IPS-11a (cell line): ENCODE data around the gene RPL27A.

Source experiments
- H3K4me3 ChIP-seq: one replicate; pipeline ENCODE4 v1.5.1; 2013; ENCODE audit warnings: low read depth, low read length, control low read depth

Gene RPL27A

GRCh38 chr11:8672346-8672745 lies 10.2 kb upstream of the RPL27A start:
- no peak overlapping the region for H3K4me3 ChIP-seq

- H3K4me3 ChIP-seq: no peak overlapping the region
Measured at GRCh38 chr11:8674859-8675258, 7.7 kb upstream of the RPL27A start.

- no peak overlapping the region for H3K4me3 ChIP-seq
Measured at GRCh38 chr11:8676458-8676857, 6.1 kb upstream of the RPL27A start.

- no peak overlapping the region for H3K4me3 ChIP-seq
Measured at GRCh38 chr11:8679006-8679405, 3.6 kb upstream of the RPL27A start.

GRCh38 chr11:8681837-8682302 lies 722 bp upstream of the RPL27A start:
- H3K4me3 ChIP-seq: peak overlapping the region; percentile 99

GRCh38 chr11:8683115-8683807 lies 669 bp downstream of the RPL27A start:
- H3K4me3 ChIP-seq: peak overlapping the region; percentile 99

GRCh38 chr11:8684600-8685290 lies 2.2 kb downstream of the RPL27A start:
- peak overlapping the region; percentile 99 for H3K4me3 ChIP-seq

- H3K4me3 ChIP-seq: no peak overlapping the region
Measured at GRCh38 chr11:8685306-8685705, 2.7 kb downstream of the RPL27A start.

GRCh38 chr11:8685820-8686219 lies 3.2 kb downstream of the RPL27A start:
- no peak overlapping the region for H3K4me3 ChIP-seq

GRCh38 chr11:8686325-8686724 lies 3.7 kb downstream of the RPL27A start:
- H3K4me3 ChIP-seq: no peak overlapping the region

GRCh38 chr11:8688414-8689362 lies 6.1 kb downstream of the RPL27A start:
- peak overlapping the region; percentile 25 for H3K4me3 ChIP-seq

- no peak overlapping the region for H3K4me3 ChIP-seq
Measured at GRCh38 chr11:8689726-8690255, 7.2 kb downstream of the RPL27A start.

- no peak overlapping the region for H3K4me3 ChIP-seq
Measured at GRCh38 chr11:8690374-8691342, 8.1 kb downstream of the RPL27A start.

- no peak overlapping the region for H3K4me3 ChIP-seq
Measured at GRCh38 chr11:8691601-8692000, 9.0 kb downstream of the RPL27A start.

- no peak overlapping the region for H3K4me3 ChIP-seq
Measured at GRCh38 chr11:8692417-8692816, 9.8 kb downstream of the RPL27A start.

GRCh38 chr11:8693010-8693551 lies 10.5 kb downstream of the RPL27A start:
- H3K4me3 ChIP-seq: no peak overlapping the region

- no peak overlapping the region for H3K4me3 ChIP-seq
Measured at GRCh38 chr11:8693555-8693954, 11.0 kb downstream of the RPL27A start.

- H3K4me3 ChIP-seq: no peak overlapping the region
Measured at GRCh38 chr11:8694137-8694536, 11.5 kb downstream of the RPL27A start.

GRCh38 chr11:8697054-8697453 lies 14.5 kb downstream of the RPL27A start:
- no peak overlapping the region for H3K4me3 ChIP-seq
